Dendritic cell treated with granulocyte-macrophage colony-stimulating factor and Interleukin-4, amounts not matched to agents 40 ng/mL and 50 ng/mL, for 4 days (primary cell): ENCODE results near the gene CETN3.
"Not testable (repeated sequence)": the region's sequence is repeated elsewhere in the genome, so short reads cannot be mapped to it uniquely, and the experiment has no call there.

Source experiments
- H3K27ac Mint-ChIP-seq: one replicate; pipeline ENCODE4 v1.8.0; 2022; ENCODE audit warnings: mild to moderate bottlenecking, mixed read lengths
- H3K27me3 Mint-ChIP-seq: one replicate; pipeline ENCODE4 v1.8.0; 2022; ENCODE audit warnings: mild to moderate bottlenecking, mixed read lengths
- H3K36me3 Mint-ChIP-seq: one replicate; pipeline ENCODE4 v1.8.0; 2022; ENCODE audit warnings: low read depth, mixed read lengths
- H3K4me1 Mint-ChIP-seq: one replicate; pipeline ENCODE4 v1.8.0; 2022; ENCODE audit warnings: low read depth, mixed read lengths
- H3K4me3 Mint-ChIP-seq: one replicate; pipeline ENCODE4 v1.8.0; 2022; ENCODE audit warnings: mild to moderate bottlenecking, moderate library complexity, mixed read lengths
- H3K9me3 Mint-ChIP-seq: one replicate; pipeline ENCODE4 v1.8.0; 2022; ENCODE audit warnings: mixed read lengths
- intact Hi-C: fragments of 100-400 bp; cut with micrococcal nuclease; formaldehyde crosslinking; loops from one replicate; pipeline ENCODE4 v1.15.0; 2022

The CETN3 gene

DNA sequence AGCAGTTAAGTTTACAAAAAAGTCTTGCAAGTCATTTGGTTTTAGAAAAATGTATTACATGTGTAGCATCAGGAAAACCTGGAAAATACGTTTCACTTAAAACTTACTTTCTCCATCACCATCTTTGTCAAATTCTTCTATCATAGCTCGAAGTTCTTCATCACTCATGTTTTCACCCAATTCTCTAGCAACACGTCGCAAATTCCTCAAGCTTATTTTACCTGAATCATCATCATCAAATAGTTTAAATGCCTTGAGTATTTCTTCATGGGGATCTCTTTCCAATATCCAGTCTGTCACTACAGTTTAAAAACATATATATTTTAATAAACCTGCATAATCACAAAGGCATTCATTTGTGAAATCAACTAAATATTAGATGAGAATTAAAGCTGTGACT, 10.3 kb downstream of the CETN3 start:
- intact Hi-C loops: no loop called here

DNA sequence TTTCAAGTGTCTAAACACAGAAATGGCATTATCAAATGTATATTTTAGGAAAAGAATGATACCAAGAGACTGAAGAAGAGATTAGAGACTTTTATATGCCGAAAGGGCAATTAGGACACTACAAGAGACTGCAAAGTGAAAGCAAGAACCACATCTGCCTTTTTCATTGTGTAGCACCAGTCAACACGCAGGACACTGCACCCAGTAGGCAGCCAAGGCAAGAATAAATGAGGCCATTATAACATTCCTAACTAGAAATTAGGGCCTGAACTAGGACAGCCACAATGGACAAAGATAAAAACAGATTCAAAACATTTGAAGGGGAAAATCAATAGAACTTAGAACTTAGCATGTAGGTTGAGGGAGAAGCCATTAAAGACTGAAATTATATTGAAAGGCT, 10.8 kb downstream of the CETN3 start:
- intact Hi-C loops: no loop called here
- H3K27me3 Mint-ChIP-seq: no peaks in the 10 kb centered on the region
- H3K9me3 Mint-ChIP-seq: no peaks in the 10 kb centered on the region
- peaks cover 29% of the 10 kb centered on the region for H3K36me3 Mint-ChIP-seq
- H3K27ac Mint-ChIP-seq: no peak overlapping the region
- H3K4me3 Mint-ChIP-seq: no peak overlapping the region
- no peaks in the 10 kb centered on the region for H3K4me1 Mint-ChIP-seq

More for the DNA sequence above, 10.3 kb downstream of the CETN3 start:
- Mint-ChIP-seq H3K36me3 (peaks cover 29% of the 10 kb centered on the region), H3K27ac (no peak overlapping the region), H3K4me3 (no peak overlapping the region), H3K4me1 (no peaks in the 10 kb centered on the region), H3K9me3 (no peaks in the 10 kb centered on the region), H3K27me3 (no peaks in the 10 kb centered on the region)

- no peak overlapping the region for H3K27ac Mint-ChIP-seq
- peaks cover 8% of the 10 kb centered on the region for H3K9me3 Mint-ChIP-seq
- no peaks in the 10 kb centered on the region for H3K27me3 Mint-ChIP-seq
- H3K4me3 Mint-ChIP-seq: no peak overlapping the region
- intact Hi-C loops: no loop called here
- H3K4me1 Mint-ChIP-seq: no peaks in the 10 kb centered on the region
- H3K36me3 Mint-ChIP-seq: peaks cover 32% of the 10 kb centered on the region
These were observed 14.6 kb downstream of the CETN3 start for GRCh38 chr5:90395005-90395404.

DNA sequence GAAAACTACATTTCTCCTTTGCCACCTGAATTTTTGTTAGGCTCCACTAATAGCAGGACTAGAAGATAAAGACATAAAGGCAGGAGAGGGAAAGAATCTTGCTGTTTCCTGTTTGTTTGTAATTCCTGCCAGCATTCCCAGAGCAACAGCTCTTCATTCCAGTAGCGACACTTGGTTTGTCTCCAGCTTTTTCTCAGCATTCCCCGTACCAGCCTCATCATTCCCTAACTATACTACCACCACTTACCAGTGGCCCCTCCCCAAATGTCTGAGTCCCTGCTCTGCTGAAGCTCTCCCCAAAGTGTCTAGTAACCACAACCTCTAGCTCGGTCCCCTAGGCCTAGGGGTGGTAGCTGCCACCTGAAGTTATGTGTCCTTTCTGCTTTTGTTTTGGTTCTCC, 18.6 kb downstream of the CETN3 start:
- no peak overlapping the region for H3K4me3 Mint-ChIP-seq
- H3K27me3 Mint-ChIP-seq: no peaks in the 10 kb centered on the region
- H3K36me3 Mint-ChIP-seq: peaks cover 13% of the 10 kb centered on the region
- H3K27ac Mint-ChIP-seq: no peak overlapping the region
- H3K9me3 Mint-ChIP-seq: peaks cover 8% of the 10 kb centered on the region
- intact Hi-C loops: no loop called here
- H3K4me1 Mint-ChIP-seq: no peaks in the 10 kb centered on the region

DNA sequence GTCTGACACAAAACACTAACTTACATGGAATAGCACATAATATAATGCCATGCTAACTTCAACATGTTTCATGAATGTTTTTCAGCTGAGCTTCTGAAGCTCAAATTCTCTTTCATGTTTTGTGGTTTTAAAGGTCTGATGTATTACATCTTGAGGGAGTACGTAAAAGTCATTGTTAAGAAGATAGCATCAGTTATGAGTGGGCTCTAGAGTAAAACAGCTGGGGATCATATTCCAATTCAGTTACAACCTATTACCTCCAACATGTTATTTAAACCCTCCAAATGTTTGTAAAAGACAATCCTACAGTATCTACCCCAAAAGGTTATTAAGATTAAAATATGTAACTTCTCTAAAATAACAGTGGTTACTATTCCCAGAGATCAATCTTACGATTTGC, 19.2 kb downstream of the CETN3 start:
- Mint-ChIP-seq H3K4me3 (no peak overlapping the region), H3K4me1 (no peaks in the 10 kb centered on the region), H3K27ac (no peak overlapping the region), H3K27me3 (no peaks in the 10 kb centered on the region), H3K9me3 (peaks cover 8% of the 10 kb centered on the region), H3K36me3 (peaks cover 13% of the 10 kb centered on the region)
- intact Hi-C loops: no loop called here

GRCh38 chr5:90387508-90387907, 22.0 kb downstream of the CETN3 start:
- no peak overlapping the region for H3K4me3 Mint-ChIP-seq
- H3K36me3 Mint-ChIP-seq: peaks cover 4% of the 10 kb centered on the region
- intact Hi-C loops: loop anchor here (5.0 kb wide), 1 partner anchor 1660 kb away; no protein-coding TSS in a partner anchor
- no peak overlapping the region for H3K27ac Mint-ChIP-seq
- no peaks in the 10 kb centered on the region for H3K4me1 Mint-ChIP-seq
- H3K9me3 Mint-ChIP-seq: peaks cover 3% of the 10 kb centered on the region
- no peaks in the 10 kb centered on the region for H3K27me3 Mint-ChIP-seq

DNA sequence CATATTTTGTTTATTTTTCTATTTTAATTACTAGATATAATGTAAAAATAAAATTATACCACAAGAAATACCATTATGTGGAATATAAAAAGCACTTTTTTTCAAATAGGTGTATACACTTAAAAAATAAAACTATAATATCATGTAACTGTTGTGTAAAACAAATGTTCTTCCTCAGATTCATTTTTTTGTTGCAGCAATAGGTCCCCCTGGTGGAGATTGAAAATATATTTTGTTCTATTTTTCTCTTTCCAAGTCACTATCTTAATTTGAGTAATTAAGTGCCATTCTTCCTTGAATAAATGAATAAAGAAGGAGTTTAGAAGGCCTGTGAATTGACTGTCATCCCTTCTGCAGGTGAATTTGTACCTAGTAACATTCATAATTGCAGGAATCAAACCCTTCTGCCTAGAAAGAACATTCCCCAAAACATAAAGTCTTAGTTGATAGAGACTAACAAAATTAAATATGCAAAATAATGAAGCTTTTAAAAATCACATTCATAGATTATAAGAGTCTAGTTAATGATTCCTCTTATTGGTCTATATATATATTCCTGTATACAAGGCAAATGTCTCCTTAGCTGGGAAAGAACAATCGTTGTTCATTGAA, 23.4 kb downstream of the CETN3 start:
- Mint-ChIP-seq H3K36me3 (no peaks in the 10 kb centered on the region), H3K9me3 (no peaks in the 10 kb centered on the region), H3K27ac (no peak overlapping the region), H3K27me3 (no peaks in the 10 kb centered on the region), H3K4me3 (no peak overlapping the region), H3K4me1 (no peaks in the 10 kb centered on the region)
- intact Hi-C loops: loop anchor here (5.0 kb wide), 1 partner anchor 1659 kb away; no protein-coding TSS in a partner anchor

- Mint-ChIP-seq H3K36me3 (no peaks in the 10 kb centered on the region), H3K9me3 (no peaks in the 10 kb centered on the region), H3K27ac (no peak overlapping the region), H3K4me1 (no peaks in the 10 kb centered on the region), H3K27me3 (no peaks in the 10 kb centered on the region), H3K4me3 (no peak overlapping the region)
- intact Hi-C loops: no loop called here
These were observed 25.2 kb downstream of the CETN3 start for GRCh38 chr5:90384389-90384788.

GRCh38 chr5:90383903-90384302, 25.7 kb downstream of the CETN3 start:
- H3K4me3 Mint-ChIP-seq: no peak overlapping the region
- intact Hi-C loops: no loop called here
- H3K27ac Mint-ChIP-seq: no peak overlapping the region
- no peaks in the 10 kb centered on the region for H3K27me3 Mint-ChIP-seq
- H3K4me1 Mint-ChIP-seq: no peaks in the 10 kb centered on the region
- H3K36me3 Mint-ChIP-seq: no peaks in the 10 kb centered on the region
- no peaks in the 10 kb centered on the region for H3K9me3 Mint-ChIP-seq

GRCh38 chr5:90381213-90381929, 28.2 kb downstream of the CETN3 start:
- Mint-ChIP-seq H3K4me3 (no peak overlapping the region), H3K36me3 (no peaks in the 10 kb centered on the region), H3K9me3 (no peaks in the 10 kb centered on the region), H3K27ac (no peak overlapping the region), H3K4me1 (no peaks in the 10 kb centered on the region), H3K27me3 (no peaks in the 10 kb centered on the region)
- intact Hi-C loops: no loop called here

DNA sequence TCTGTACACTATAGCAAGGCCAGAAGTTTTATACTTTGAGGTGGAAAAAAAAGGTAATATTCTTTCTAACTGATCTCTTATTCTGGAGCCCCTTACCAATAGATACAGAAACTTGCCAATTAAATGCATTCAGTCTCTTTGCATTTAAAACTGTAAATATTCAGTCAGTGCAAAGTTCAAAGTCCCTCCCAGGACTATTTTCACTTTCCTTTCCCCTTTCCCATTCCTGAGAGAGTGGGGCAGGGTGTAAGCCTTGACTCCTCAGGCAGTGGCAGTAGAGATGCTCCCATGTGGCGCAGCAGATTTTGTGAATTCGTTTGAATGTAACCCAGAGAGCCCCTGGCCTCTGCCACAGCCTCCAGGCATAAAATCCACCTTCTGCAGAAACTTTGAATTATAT, 29.9 kb downstream of the CETN3 start:
- no peak overlapping the region for H3K4me3 Mint-ChIP-seq
- H3K4me1 Mint-ChIP-seq: no peaks in the 10 kb centered on the region
- peaks cover 5% of the 10 kb centered on the region for H3K9me3 Mint-ChIP-seq
- no peaks in the 10 kb centered on the region for H3K27me3 Mint-ChIP-seq
- intact Hi-C loops: no loop called here
- H3K36me3 Mint-ChIP-seq: no peaks in the 10 kb centered on the region
- no peak overlapping the region for H3K27ac Mint-ChIP-seq

DNA sequence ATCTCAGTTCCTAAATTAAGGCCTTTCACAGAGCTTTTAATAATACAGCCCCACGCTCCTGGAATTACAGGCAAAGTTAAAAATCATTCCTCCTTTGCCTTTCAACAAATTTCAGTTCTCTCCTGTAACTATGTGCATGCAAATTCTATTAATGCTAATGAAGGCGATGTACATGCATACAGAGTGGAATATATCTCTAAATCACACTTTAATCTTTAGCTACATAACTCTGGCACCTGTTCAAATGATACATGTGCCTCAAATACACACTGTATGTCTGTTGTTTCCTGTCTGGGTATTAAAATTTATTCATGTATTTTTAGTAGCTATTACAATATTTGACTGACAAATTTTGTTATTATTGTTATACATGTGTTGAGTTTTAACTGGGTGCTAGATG, 30.8 kb downstream of the CETN3 start:
- no peaks in the 10 kb centered on the region for H3K4me1 Mint-ChIP-seq
- peaks cover 5% of the 10 kb centered on the region for H3K9me3 Mint-ChIP-seq
- H3K27ac Mint-ChIP-seq: no peak overlapping the region
- H3K27me3 Mint-ChIP-seq: no peaks in the 10 kb centered on the region
- no peak overlapping the region for H3K4me3 Mint-ChIP-seq
- intact Hi-C loops: no loop called here
- H3K36me3 Mint-ChIP-seq: no peaks in the 10 kb centered on the region

DNA sequence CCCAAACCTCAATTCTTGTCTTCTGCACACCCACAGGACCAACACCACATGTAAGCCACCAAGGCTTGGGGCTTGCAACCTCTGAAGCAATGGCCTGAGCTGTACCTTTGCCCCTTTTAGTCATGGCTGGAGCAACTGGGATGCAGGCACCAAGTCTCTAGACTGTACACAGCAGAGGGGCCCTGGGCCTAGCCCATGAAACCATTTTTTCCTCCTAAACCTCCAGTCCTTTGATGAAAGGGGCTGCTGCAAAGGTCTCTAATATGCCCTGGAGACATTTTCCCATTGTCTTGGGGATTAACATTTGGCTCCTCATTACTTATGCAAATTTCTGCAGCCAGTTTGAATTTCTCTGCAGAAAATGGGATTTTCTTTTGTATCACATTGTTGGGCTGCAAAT, 38.3 kb downstream of the CETN3 start:
- H3K9me3 Mint-ChIP-seq: peaks cover 18% of the 10 kb centered on the region
- H3K27ac Mint-ChIP-seq, H3K36me3 Mint-ChIP-seq, H3K4me1 Mint-ChIP-seq, H3K4me3 Mint-ChIP-seq, H3K27me3 Mint-ChIP-seq, intact Hi-C loops: not testable (repeated sequence)

DNA sequence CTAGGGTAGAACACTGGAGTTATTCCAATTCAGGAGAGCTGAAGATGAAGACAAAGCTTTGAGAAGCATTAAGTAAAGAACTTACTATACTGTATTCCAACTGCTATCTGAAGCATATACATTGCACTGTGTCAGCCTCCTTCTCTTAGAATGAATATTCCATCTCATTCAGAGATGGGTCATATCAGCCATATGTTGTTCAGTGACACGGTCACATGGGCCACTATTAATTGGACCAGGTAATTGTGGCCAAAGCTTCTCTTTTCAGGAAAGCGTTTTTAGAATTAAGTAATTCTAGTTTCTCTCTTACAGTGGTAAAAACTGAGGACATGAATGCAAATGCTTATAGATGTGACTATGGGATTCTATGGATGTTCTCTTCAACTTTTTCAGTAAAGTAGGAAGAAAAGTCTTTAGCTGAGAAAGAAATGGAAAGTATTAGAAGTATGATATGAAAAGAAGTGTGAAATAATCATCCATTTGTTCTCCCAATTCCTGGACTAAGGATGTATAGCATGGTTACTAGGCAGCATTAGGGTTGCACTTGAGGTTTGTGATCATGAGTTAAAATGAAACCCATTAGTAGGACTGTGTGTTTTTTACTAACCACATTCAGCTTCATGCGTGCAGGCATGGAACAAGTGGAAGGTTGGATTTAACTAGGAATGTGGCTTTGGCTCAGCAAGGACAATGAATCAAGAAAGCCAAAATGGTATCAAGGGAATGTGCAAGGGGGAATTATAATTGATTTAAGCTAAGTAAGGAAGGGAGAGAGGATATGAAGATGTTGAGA, 40.9 kb downstream of the CETN3 start:
- H3K27me3 Mint-ChIP-seq: no peaks in the 10 kb centered on the region
- no peaks in the 10 kb centered on the region for H3K4me1 Mint-ChIP-seq
- H3K27ac Mint-ChIP-seq: no peak overlapping the region
- H3K4me3 Mint-ChIP-seq: no peak overlapping the region
- H3K36me3 Mint-ChIP-seq: no peaks in the 10 kb centered on the region
- peaks cover 12% of the 10 kb centered on the region for H3K9me3 Mint-ChIP-seq
- intact Hi-C loops: no loop called here
